ENCODE data around the gene WDR36.
A peak's percentile ranks its signal among the peaks of the same experiment; 100 is the strongest.

WDR36 gene

GRCh38 chr5:111069839-111070238 lies 22.3 kb upstream of the WDR36 start:
- Histone ChIP-seq H3K9ac (ENCODE audit: low read length) (no peak overlapping the region), H3K36me3 (replicated peaks; ENCODE audit: low read depth, low read length) (no peaks in the 10 kb centered on the region), H4K20me1 (ENCODE audit: insufficient read depth, low read length) (no peaks in the 10 kb centered on the region), H2AFZ (ENCODE audit: low read depth, low read length) (no peak overlapping the region), H3K79me2 (ENCODE audit: low read length) (no peaks in the 10 kb centered on the region), H3K27ac (ENCODE audit: low read length) (no peak overlapping the region), H3K27me3 (ENCODE audit: low read depth, low read length) (peaks cover 39% of the 10 kb centered on the region), H3K4me1 (ENCODE audit: low read length) (peaks cover 9% of the 10 kb centered on the region), H3K4me3 (ENCODE audit: low read length) (no peak overlapping the region), H3K4me2 (ENCODE audit: low read length) (no peak overlapping the region), H3K9me3 (ENCODE audit: insufficient read depth, low read length) (no peaks in the 10 kb centered on the region)
- TF ChIP-seq EZH2phosphoT487 (IDR thresholded peaks at IDR 0.05; ENCODE audit: low read depth) (no peak), CTCF (IDR thresholded peaks at IDR 0.05; ENCODE audit: low read depth, low read length) (no peak)

GRCh38 chr5:111070272-111071134 lies 21.6 kb upstream of the WDR36 start:
- Histone ChIP-seq H3K4me2 (ENCODE audit: low read length) (no peak overlapping the region), H3K4me3 (ENCODE audit: low read length) (no peak overlapping the region), H3K36me3 (replicated peaks; ENCODE audit: low read depth, low read length) (no peaks in the 10 kb centered on the region), H3K27ac (ENCODE audit: low read length) (no peak overlapping the region), H3K79me2 (ENCODE audit: low read length) (no peaks in the 10 kb centered on the region), H2AFZ (ENCODE audit: low read depth, low read length) (no peak overlapping the region), H3K4me1 (ENCODE audit: low read length) (peaks cover 11% of the 10 kb centered on the region), H4K20me1 (ENCODE audit: insufficient read depth, low read length) (no peaks in the 10 kb centered on the region), H3K9me3 (ENCODE audit: insufficient read depth, low read length) (no peaks in the 10 kb centered on the region), H3K9ac (ENCODE audit: low read length) (no peak overlapping the region), H3K27me3 (ENCODE audit: low read depth, low read length) (peaks cover 39% of the 10 kb centered on the region)
- no peak for TF ChIP-seq CTCF (IDR thresholded peaks at IDR 0.05; ENCODE audit: low read depth, low read length)
- TF ChIP-seq EZH2phosphoT487 (IDR thresholded peaks at IDR 0.05; ENCODE audit: low read depth) = no peak

- Histone ChIP-seq H2AFZ (ENCODE audit: low read depth, low read length) (0 out of 2 replicates have a peak within 1 kb of the TSS, but pooled peaks have one; percentile 58), H3K9me3 (ENCODE audit: insufficient read depth, low read length) (no peaks in the 10 kb centered on the region), H3K27me3 (ENCODE audit: low read depth, low read length) (peaks cover 39% of the 10 kb centered on the region), H3K4me3 (ENCODE audit: low read length) (peak within 1 kb of the TSS; percentile 86), H3K79me2 (ENCODE audit: low read length) (no peaks in the 10 kb centered on the region), H3K4me2 (ENCODE audit: low read length) (peak within 1 kb of the TSS; percentile 91), H4K20me1 (ENCODE audit: insufficient read depth, low read length) (no peaks in the 10 kb centered on the region), H3K36me3 (replicated peaks; ENCODE audit: low read depth, low read length) (no peaks in the 10 kb centered on the region), H3K4me1 (ENCODE audit: low read length) (peaks cover 14% of the 10 kb centered on the region), H3K27ac (ENCODE audit: low read length) (no peak within 1 kb of the TSS), H3K9ac (ENCODE audit: low read length) (no peak within 1 kb of the TSS)
- TF ChIP-seq CTCF (IDR thresholded peaks at IDR 0.05; ENCODE audit: low read depth, low read length) = no peak
- TF ChIP-seq EZH2phosphoT487 (IDR thresholded peaks at IDR 0.05; ENCODE audit: low read depth) = no peak
These were observed 20.7 kb upstream of the WDR36 start, which contains the start of gene TSLP for GRCh38 chr5:111071413-111071812. Gene TSLP, plus strand, starts transcription at chr5:111071713. Its CDS starts 178 bp downstream, at chr5:111071891.

- H3K4me1 ChIP-seq (ENCODE audit: low read length) = peaks cover 14% of the 10 kb centered on the region
- H2AFZ ChIP-seq (ENCODE audit: low read depth, low read length) = peak overlapping the region; percentile 85
- H3K79me2 ChIP-seq (ENCODE audit: low read length) = no peaks in the 10 kb centered on the region
- H4K20me1 ChIP-seq (ENCODE audit: insufficient read depth, low read length) = no peaks in the 10 kb centered on the region
- H3K27ac ChIP-seq (ENCODE audit: low read length) = no peak overlapping the region
- H3K4me3 ChIP-seq (ENCODE audit: low read length) = peak overlapping the region; percentile 86
- peak overlapping the region; percentile 53 for H3K9ac ChIP-seq (ENCODE audit: low read length)
- H3K36me3 ChIP-seq (replicated peaks; ENCODE audit: low read depth, low read length) = no peaks in the 10 kb centered on the region
- peaks cover 31% of the 10 kb centered on the region for H3K27me3 ChIP-seq (ENCODE audit: low read depth, low read length)
- peak overlapping the region; percentile 91 for H3K4me2 ChIP-seq (ENCODE audit: low read length)
- H3K9me3 ChIP-seq (ENCODE audit: insufficient read depth, low read length) = no peaks in the 10 kb centered on the region
- TF ChIP-seq CTCF (IDR thresholded peaks at IDR 0.05; ENCODE audit: low read depth, low read length) = peak; percentile 8; the same call in 1 of the 2 replicates
- TF ChIP-seq EZH2phosphoT487 (IDR thresholded peaks at IDR 0.05; ENCODE audit: low read depth) = no peak
These were observed 19.0 kb upstream of the WDR36 start for GRCh38 chr5:111072949-111073682.

All from OCI-LY3 (cell line).